Neuronal stem cell (in vitro differentiated cells): Measurements from ENCODE around the gene INTS1.
A peak's percentile ranks its signal among the peaks of the same experiment; 100 is the strongest.

ENCODE experiments used
- DNase-seq: peaks from one replicate; pipeline ENCODE4 v3.0.0-alpha.2; 2013; ENCODE audit warnings: low spot score
- H2AFZ ChIP-seq: one replicate; pipeline ENCODE4 v1.6.1; 2013; ENCODE audit warnings: mild to moderate bottlenecking, low read length, inconsistent platforms
- H2AK5ac ChIP-seq: 2 replicates; pipeline ENCODE4 v1.6.1; 2013; ENCODE audit warnings: low read depth, mild to moderate bottlenecking, inconsistent platforms, low read length, moderate library complexity, mixed read lengths
- H2BK120ac ChIP-seq: 2 replicates; pipeline ENCODE4 v1.6.1; 2013; ENCODE audit warnings: low read depth, mild to moderate bottlenecking, inconsistent platforms, low read length, moderate library complexity, mixed read lengths
- H2BK12ac ChIP-seq: one replicate; pipeline ENCODE4 v1.6.1; 2013; ENCODE audit warnings: low read length, inconsistent platforms
- H2BK15ac ChIP-seq: 2 replicates; pipeline ENCODE4 v1.6.1; 2013; ENCODE audit warnings: mild to moderate bottlenecking, low read length, inconsistent platforms, mixed read lengths
- H2BK5ac ChIP-seq: one replicate; pipeline ENCODE4 v1.6.1; 2013; ENCODE audit warnings: inconsistent platforms, mild to moderate bottlenecking, low read length, moderate library complexity
- H3K14ac ChIP-seq: one replicate; pipeline ENCODE4 v1.6.1; 2013; ENCODE audit warnings: low read length, inconsistent platforms
- H3K18ac ChIP-seq: 2 replicates; pipeline ENCODE4 v1.6.1; 2013; ENCODE audit warnings: low read length, inconsistent platforms
- H3K23ac ChIP-seq: 2 replicates; pipeline ENCODE4 v1.6.1; 2013; ENCODE audit warnings: low read depth, mild to moderate bottlenecking, mixed read lengths, low read length, inconsistent platforms; ENCODE audit not compliant: poor library complexity
- H3K27ac ChIP-seq: replicated peaks from 3 replicates; pipeline ENCODE4 v1.5.1; 2013; ENCODE audit warnings: low read length, inconsistent platforms
- H3K27me3 ChIP-seq, 3 experiments: 2 replicates each; pipeline ENCODE4 v1.6.1; 2013; ENCODE audit warnings: low read length in 3 of 3, mild to moderate bottlenecking in 2 of 3, inconsistent platforms in 1 of 3, low read depth in 1 of 3, mixed read lengths in 1 of 3, moderate library complexity in 1 of 3; ENCODE audit not compliant: control insufficient read depth in 3 of 3, insufficient read depth in 3 of 3
- H3K36me3 ChIP-seq, 2 donors: replicated peaks in 1 of 2; 2 replicates each; pipeline ENCODE4 v1.6.1; 2013; ENCODE audit warnings: low read length in 2 of 2; ENCODE audit not compliant: control insufficient read depth in 2 of 2, insufficient read depth in 2 of 2
- H3K4ac ChIP-seq: 2 replicates; pipeline ENCODE4 v1.6.1; 2013; ENCODE audit warnings: inconsistent platforms, mild to moderate bottlenecking, low read length, moderate library complexity
- H3K4me1 ChIP-seq, 2 donors: 1 replicate in 1 of 2; 2 replicates in 1 of 2; pipeline ENCODE4 v1.6.1; 2013; ENCODE audit warnings: low read length in 2 of 2, low read depth in 1 of 2; ENCODE audit not compliant: control insufficient read depth in 2 of 2, insufficient read depth in 1 of 2
- H3K4me2 ChIP-seq: one replicate; pipeline ENCODE4 v1.6.1; 2013; ENCODE audit warnings: mild to moderate bottlenecking, low read length, inconsistent platforms; ENCODE audit not compliant: insufficient read depth, poor library complexity, severe bottlenecking
- H3K4me3 ChIP-seq, 2 donors: 2 replicates each; pipeline ENCODE4 v1.5.1; 2013; ENCODE audit warnings: low read length in 2 of 2, mild to moderate bottlenecking in 2 of 2, inconsistent platforms in 1 of 2, moderate library complexity in 1 of 2
- H3K79me1 ChIP-seq: one replicate; pipeline ENCODE4 v1.6.1; 2013; ENCODE audit warnings: low read depth, mild to moderate bottlenecking, inconsistent platforms, low read length, moderate library complexity
- H3K9ac ChIP-seq: one replicate; pipeline ENCODE4 v1.6.1; 2013; ENCODE audit warnings: mild to moderate bottlenecking, low read depth, low read length, inconsistent platforms; ENCODE audit not compliant: poor library complexity
- H3K9me3 ChIP-seq, 2 donors: replicated peaks in 1 of 2; 2 replicates each; pipeline versions ENCODE3 to v1.6.1; 2013; ENCODE audit warnings: low read length in 2 of 2, mild to moderate bottlenecking in 2 of 2, inconsistent platforms in 1 of 2, low read depth in 1 of 2, mixed read lengths in 1 of 2, moderate library complexity in 1 of 2; ENCODE audit not compliant: control insufficient read depth in 2 of 2, insufficient read depth in 1 of 2
- H4K8ac ChIP-seq: one replicate; pipeline ENCODE4 v1.6.1; 2013; ENCODE audit warnings: low read depth, mild to moderate bottlenecking, inconsistent platforms, low read length, moderate library complexity
- H4K91ac ChIP-seq: one replicate; pipeline ENCODE4 v1.6.1; 2013; ENCODE audit warnings: low read length, low read depth, mild to moderate bottlenecking, inconsistent platforms; ENCODE audit not compliant: poor library complexity
- WGBS, 2 donors: extraction: QIAGEN DNeasy Blood & Tissue Kit; methylation state at CpG; one replicate each; pipeline ENCODE4 v1.1.7; 2013; ENCODE audit warnings: missing lambda C conversion rate in 2 of 2, mixed read lengths in 1 of 2; ENCODE audit not compliant: insufficient read length in 2 of 2, insufficient replicate concordance in 1 of 2; ENCODE audit errors: extremely low coverage in 2 of 2; 5-methylcytosine and 5-hydroxymethylcytosine counted together

INTS1 gene

DNA sequence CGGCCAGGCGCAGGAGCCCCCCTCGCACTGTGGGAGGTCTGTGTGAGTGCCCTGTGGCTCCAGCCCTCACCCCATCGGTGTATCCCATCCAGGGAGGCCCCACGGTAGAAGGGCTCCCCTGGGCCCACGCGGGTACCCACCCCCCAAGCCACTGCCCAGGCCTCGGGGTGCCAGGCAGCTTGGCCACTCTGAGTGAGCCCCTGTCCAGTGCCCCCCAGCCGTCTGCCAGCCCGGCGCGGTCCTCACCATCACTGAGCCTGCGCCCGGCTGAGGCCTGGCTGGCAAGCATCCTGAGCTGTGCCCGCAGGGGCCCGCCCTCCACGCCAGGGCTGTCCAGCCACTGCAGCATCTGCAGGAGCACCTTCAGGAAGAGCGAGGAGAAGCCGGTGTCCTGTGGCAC lies 25.7 kb downstream of the INTS1 start:
- Histone ChIP-seq H3K79me1 (peaks cover 2% of the 10 kb centered on the region), H2AFZ (no peak overlapping the region), H3K4me3 (no peak overlapping the region), H3K27me3 (no peaks in the 10 kb centered on the region), H2AK5ac (no peak overlapping the region), H2BK12ac (no peak overlapping the region), H3K4me2 (no peak overlapping the region), H3K36me3 (peaks cover 44 to 82% of the 10 kb centered on the region in 2 donors), H3K9me3 (no peaks in the 10 kb centered on the region), H4K91ac (no peak overlapping the region), H4K8ac (no peak overlapping the region), H3K14ac (peak overlapping the region; percentile 8), H2BK120ac (no peak overlapping the region), H3K4ac (no peak overlapping the region), H3K9ac (peak overlapping the region; percentile 21), H3K18ac (no peak overlapping the region), H2BK5ac (no peak overlapping the region), H3K23ac (no peak overlapping the region), H2BK15ac (no peak overlapping the region), H3K4me1 (peaks cover 0 to 2% of the 10 kb centered on the region in 2 donors), H3K27ac (no peak overlapping the region)
- no peak for DNase-seq
- no CpG with 5 or more reads among the region's 19 CpGs for WGBS, 2 donors

DNA sequence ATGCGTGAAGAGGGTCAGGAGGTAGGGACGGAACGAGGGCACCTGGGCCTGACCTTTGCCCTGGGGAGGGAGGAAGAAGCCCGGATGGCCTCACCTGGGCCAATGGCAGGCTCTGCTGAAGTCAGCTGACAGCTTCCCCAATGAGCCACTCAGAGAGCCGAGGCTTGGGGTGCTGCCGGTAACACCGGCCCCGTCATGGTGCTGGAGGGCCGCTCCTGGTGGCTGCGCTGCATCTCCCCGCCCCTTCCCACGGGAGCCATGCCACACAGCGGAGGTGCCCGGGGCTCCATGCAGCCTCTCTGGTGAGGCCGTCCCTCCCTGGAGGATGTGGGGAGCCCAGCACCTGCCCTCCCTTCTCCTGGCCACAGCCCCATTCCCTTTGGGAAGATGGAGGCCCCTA lies 27.3 kb downstream of the INTS1 start:
- H2BK15ac ChIP-seq = no peak overlapping the region

DNA sequence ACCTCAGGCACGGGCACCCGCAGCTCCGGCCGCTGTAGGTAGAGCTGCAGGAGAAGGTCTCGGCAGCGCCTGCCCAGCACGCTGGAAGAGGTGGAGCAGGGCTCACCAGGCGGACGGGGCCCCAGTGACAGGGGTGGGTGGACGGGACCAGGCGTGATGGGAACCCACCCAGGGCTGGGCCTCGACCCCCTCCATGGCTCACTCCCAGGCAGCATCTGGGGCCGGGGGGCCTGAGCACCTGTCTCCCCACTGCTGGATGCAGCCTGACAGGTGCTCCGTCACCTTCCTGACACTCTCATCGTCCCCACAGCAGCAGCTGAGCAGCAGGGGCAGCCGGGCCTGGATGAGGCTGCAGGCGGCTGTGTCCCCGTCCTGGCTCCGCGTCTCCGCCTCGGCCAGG lies 28.2 kb downstream of the INTS1 start:
- H3K79me1 ChIP-seq = peaks cover 2% of the 10 kb centered on the region
- no peak overlapping the region for H3K18ac ChIP-seq
- no peak overlapping the region for H4K8ac ChIP-seq
- no peak overlapping the region for H2BK120ac ChIP-seq
- H2BK5ac ChIP-seq = no peak overlapping the region
- H2AK5ac ChIP-seq = no peak overlapping the region
- no peak overlapping the region for H2BK15ac ChIP-seq
- H3K4me3 ChIP-seq = no peak overlapping the region
- no peaks in the 10 kb centered on the region for H3K27me3 ChIP-seq
- no peak overlapping the region for H2BK12ac ChIP-seq
- WGBS, 2 donors = no CpG with 5 or more reads among the region's 22 CpGs
- DNase-seq = no peak
- peaks cover 44 to 84% of the 10 kb centered on the region in 2 donors for H3K36me3 ChIP-seq
- H4K91ac ChIP-seq = no peak overlapping the region
- H3K9me3 ChIP-seq = no peaks in the 10 kb centered on the region
- no peak overlapping the region for H2AFZ ChIP-seq
- no peak overlapping the region for H3K4ac ChIP-seq
- H3K23ac ChIP-seq = peak overlapping the region; percentile 43
- H3K4me1 ChIP-seq = peaks cover 0 to 2% of the 10 kb centered on the region in 2 donors
- H3K9ac ChIP-seq = no peak overlapping the region
- H3K14ac ChIP-seq = no peak overlapping the region
- H3K4me2 ChIP-seq = no peak overlapping the region
- no peak overlapping the region for H3K27ac ChIP-seq

More for the DNA sequence above, 27.3 kb downstream of the INTS1 start:
- H3K27ac ChIP-seq = no peak overlapping the region
- peak overlapping the region; percentile 80 for H3K23ac ChIP-seq
- no peak overlapping the region for H4K8ac ChIP-seq
- no CpG with 5 or more reads among the region's 15 CpGs for WGBS, 2 donors
- H3K79me1 ChIP-seq = peaks cover 2% of the 10 kb centered on the region
- H2BK12ac ChIP-seq = no peak overlapping the region
- H2AFZ ChIP-seq = no peak overlapping the region
- no peak overlapping the region for H2AK5ac ChIP-seq
- no peak for DNase-seq
- no peak overlapping the region for H2BK120ac ChIP-seq
- no peak overlapping the region for H3K4ac ChIP-seq
- peaks cover 46 to 81% of the 10 kb centered on the region in 2 donors for H3K36me3 ChIP-seq
- H3K18ac ChIP-seq = no peak overlapping the region
- peaks cover 0 to 2% of the 10 kb centered on the region in 2 donors for H3K4me1 ChIP-seq
- H4K91ac ChIP-seq = no peak overlapping the region
- H3K9me3 ChIP-seq = no peaks in the 10 kb centered on the region
- peak overlapping the region; percentile 90 for H2BK5ac ChIP-seq
- peak overlapping the region; percentile 56 for H3K14ac ChIP-seq
- H3K4me2 ChIP-seq = no peak overlapping the region
- H3K4me3 ChIP-seq = no peak overlapping the region
- no peak overlapping the region for H3K9ac ChIP-seq
- no peaks in the 10 kb centered on the region for H3K27me3 ChIP-seq

DNA sequence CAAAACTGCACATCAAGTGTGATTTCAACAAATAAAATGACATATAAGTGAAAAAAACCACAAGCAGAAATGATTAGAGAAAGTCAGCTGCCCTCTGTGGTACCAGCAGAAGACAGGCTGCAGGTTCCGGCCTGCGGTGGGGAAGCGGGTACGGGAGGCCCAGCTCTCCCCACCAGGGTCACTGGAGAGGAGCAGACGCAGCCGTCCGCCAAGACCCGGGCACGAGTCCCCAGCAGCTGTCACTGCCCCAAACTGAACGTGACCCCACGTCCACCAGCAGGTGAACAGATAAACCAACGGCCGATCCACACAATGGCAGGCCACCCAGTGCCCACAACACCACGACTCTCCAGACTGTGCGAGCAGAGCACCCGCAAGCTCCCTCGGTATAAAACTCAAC lies 28.8 kb downstream of the INTS1 start:
- no peak overlapping the region for H2BK5ac ChIP-seq
- H3K9me3 ChIP-seq = no peaks in the 10 kb centered on the region
- no peaks in the 10 kb centered on the region for H3K27me3 ChIP-seq
- peak overlapping the region; percentile 44 for H3K9ac ChIP-seq
- peaks cover 46 to 85% of the 10 kb centered on the region in 2 donors for H3K36me3 ChIP-seq
- H4K91ac ChIP-seq = no peak overlapping the region
- H2BK12ac ChIP-seq = no peak overlapping the region
- no peak overlapping the region for H2AK5ac ChIP-seq
- no CpG with 5 or more reads among the region's 17 CpGs for WGBS, 2 donors
- peaks cover 2% of the 10 kb centered on the region for H3K79me1 ChIP-seq
- no peak overlapping the region for H2AFZ ChIP-seq
- no peak overlapping the region for H3K4me2 ChIP-seq
- H3K4me3 ChIP-seq = no peak overlapping the region
- no peak overlapping the region for H3K27ac ChIP-seq
- H3K23ac ChIP-seq = peak overlapping the region; percentile 73
- DNase-seq = no peak
- H3K4ac ChIP-seq = no peak overlapping the region
- no peak overlapping the region for H2BK15ac ChIP-seq
- H2BK120ac ChIP-seq = no peak overlapping the region
- H3K14ac ChIP-seq = no peak overlapping the region
- no peak overlapping the region for H3K18ac ChIP-seq
- no peak overlapping the region for H4K8ac ChIP-seq
- H3K4me1 ChIP-seq = peaks cover 0 to 2% of the 10 kb centered on the region in 2 donors
